H9 (cell line): ENCODE results near the gene CRACDL. TPM values are rescaled to one million over a fixed set of nuclear protein-coding genes. Genes with fewer than 3 reads are reported as not detected.
"Not testable (repeated sequence)": the region's sequence is repeated elsewhere in the genome, so short reads cannot be mapped to it uniquely, and the experiment has no call there.

Experiments
- DNase-seq: peaks from one replicate; pipeline ENCODE4 v3.0.0-alpha.2; 2017
- H2AFZ ChIP-seq: one replicate; pipeline ENCODE4 v1.6.1; 2013; ENCODE audit warnings: mild to moderate bottlenecking, low read length, control low read depth, moderate library complexity
- H2AK5ac ChIP-seq: 2 replicates; pipeline ENCODE4 v1.6.1; 2013; ENCODE audit warnings: low read length, control low read depth, mixed read lengths; ENCODE audit not compliant: insufficient read length
- H2BK120ac ChIP-seq: one replicate; pipeline ENCODE4 v1.6.1; 2013; ENCODE audit warnings: low read depth, mild to moderate bottlenecking, low read length, control low read depth, inconsistent platforms; ENCODE audit not compliant: poor library complexity, severe bottlenecking
- H2BK12ac ChIP-seq: 2 replicates; pipeline ENCODE4 v1.6.1; 2013; ENCODE audit warnings: low read length, control low read depth, mixed read lengths, low read depth; ENCODE audit not compliant: insufficient read length
- H2BK15ac ChIP-seq: 2 replicates; pipeline ENCODE4 v1.6.1; 2013; ENCODE audit warnings: low read depth, low read length, control low read depth
- H2BK20ac ChIP-seq: one replicate; pipeline ENCODE4 v1.6.1; 2013; ENCODE audit warnings: low read depth, mild to moderate bottlenecking, low read length, control low read depth, inconsistent platforms; ENCODE audit not compliant: poor library complexity, severe bottlenecking
- H2BK5ac ChIP-seq: 2 replicates; pipeline ENCODE4 v1.6.1; 2013; ENCODE audit warnings: low read length, control low read depth, mixed read lengths; ENCODE audit not compliant: insufficient read length
- H3K14ac ChIP-seq: 2 replicates; pipeline ENCODE4 v1.6.1; 2013; ENCODE audit warnings: low read length, control low read depth; ENCODE audit not compliant: insufficient read depth
- H3K18ac ChIP-seq: 2 replicates; pipeline ENCODE4 v1.6.1; 2013; ENCODE audit warnings: low read depth, mild to moderate bottlenecking, mixed read lengths, low read length, control low read depth; ENCODE audit not compliant: insufficient read length
- H3K23ac ChIP-seq: 2 replicates; pipeline ENCODE4 v1.6.1; 2013; ENCODE audit warnings: low read length, control low read depth, mixed read lengths, low read depth; ENCODE audit not compliant: insufficient read length
- H3K23me2 ChIP-seq: 2 replicates; pipeline ENCODE4 v1.6.1; 2013; ENCODE audit warnings: low read depth, mild to moderate bottlenecking, mixed read lengths, low read length, control low read depth; ENCODE audit not compliant: insufficient read length, poor library complexity, severe bottlenecking
- H3K27ac ChIP-seq: 2 replicates; pipeline ENCODE4 v1.5.1; 2013; ENCODE audit warnings: low read length, control low read depth, mixed read lengths, low read depth; ENCODE audit not compliant: insufficient read length
- H3K27me3 ChIP-seq: 2 replicates; pipeline ENCODE4 v1.6.1; 2013; ENCODE audit warnings: low read length, control low read depth, inconsistent platforms; ENCODE audit not compliant: insufficient read depth
- H3K4ac ChIP-seq: 2 replicates; pipeline ENCODE4 v1.6.1; 2013; ENCODE audit warnings: low read depth, mild to moderate bottlenecking, control low read depth, inconsistent platforms, low read length, moderate library complexity
- H3K4me1 ChIP-seq: 2 replicates; pipeline ENCODE4 v1.6.1; 2013; ENCODE audit warnings: low read length, control low read depth, inconsistent platforms; ENCODE audit not compliant: insufficient read depth
- H3K4me2 ChIP-seq: 2 replicates; pipeline ENCODE4 v1.6.1; 2013; ENCODE audit warnings: low read length, control low read depth, mixed read lengths; ENCODE audit not compliant: insufficient read length, insufficient read depth
- H3K56ac ChIP-seq: 2 replicates; pipeline ENCODE4 v1.6.1; 2013; ENCODE audit warnings: low read depth, mild to moderate bottlenecking, mixed read lengths, low read length, control low read depth; ENCODE audit not compliant: insufficient read length
- H3K79me1 ChIP-seq: 2 replicates; pipeline ENCODE4 v1.6.1; 2013; ENCODE audit warnings: low read depth, mild to moderate bottlenecking, moderate library complexity, low read length, control low read depth, inconsistent platforms; ENCODE audit not compliant: insufficient read depth, poor library complexity, severe bottlenecking
- H3K79me2 ChIP-seq: 2 replicates; pipeline ENCODE4 v1.6.1; 2013; ENCODE audit warnings: low read length, control low read depth, inconsistent platforms; ENCODE audit not compliant: insufficient read depth
- H3K9ac ChIP-seq: 2 replicates; pipeline ENCODE4 v1.6.1; 2013; ENCODE audit warnings: low read length, control low read depth, mixed read lengths; ENCODE audit not compliant: insufficient read length; ENCODE audit errors: extremely low read depth
- H3K9me3 ChIP-seq: one replicate; pipeline ENCODE4 v1.6.1; 2013; ENCODE audit warnings: low read depth, low read length, inconsistent platforms; ENCODE audit not compliant: control insufficient read depth
- H3T11ph ChIP-seq: one replicate; pipeline ENCODE4 v1.6.1; 2013; ENCODE audit warnings: mild to moderate bottlenecking, low read length, control low read depth, inconsistent platforms
- H4K20me1 ChIP-seq: one replicate; pipeline ENCODE4 v1.6.1; 2013; ENCODE audit not compliant: control insufficient read depth, insufficient read length, insufficient read depth
- H4K5ac ChIP-seq: 2 replicates; pipeline ENCODE4 v1.6.1; 2013; ENCODE audit warnings: low read depth, mild to moderate bottlenecking, mixed read lengths, low read length, control low read depth; ENCODE audit not compliant: insufficient read length
- H4K8ac ChIP-seq: replicated peaks from 2 replicates; pipeline ENCODE4 v1.6.1; 2013; ENCODE audit warnings: low read length, control low read depth, mixed read lengths, low read depth; ENCODE audit not compliant: insufficient read length
- H4K91ac ChIP-seq: 2 replicates; pipeline ENCODE4 v1.6.1; 2013; ENCODE audit warnings: low read depth, mild to moderate bottlenecking, moderate library complexity, mixed read lengths, low read length, control low read depth; ENCODE audit not compliant: insufficient read length
- H3K27ac Mint-ChIP-seq, 3 experiments: 2 replicates in 2 of 3; 3 replicates in 1 of 3; pipeline ENCODE4 v1.8.0; 2020 to 2021; ENCODE audit warnings: mixed read lengths in 3 of 3, mild to moderate bottlenecking in 1 of 3, moderate library complexity in 1 of 3
- H3K27me3 Mint-ChIP-seq: 2 replicates; pipeline ENCODE4 v1.8.0; 2021; ENCODE audit warnings: low read depth, mild to moderate bottlenecking, moderate library complexity, mixed read lengths
- H3K36me3 Mint-ChIP-seq, 3 experiments: 2 replicates in 2 of 3; 3 replicates in 1 of 3; pipeline ENCODE4 v1.8.0; 2020 to 2021; ENCODE audit warnings: low read depth in 3 of 3, mixed read lengths in 3 of 3; ENCODE audit not compliant: insufficient read depth in 1 of 3
- H3K4me1 Mint-ChIP-seq, 2 experiments: 2 replicates each; pipeline ENCODE4 v1.8.0; 2020; ENCODE audit warnings: mixed read lengths in 2 of 2
- H3K4me3 Mint-ChIP-seq, 2 experiments: 2 replicates in 1 of 2; 3 replicates in 1 of 2; pipeline ENCODE4 v1.8.0; 2020 to 2021; ENCODE audit warnings: mild to moderate bottlenecking in 2 of 2, mixed read lengths in 2 of 2, moderate library complexity in 1 of 2
- H3K9me3 Mint-ChIP-seq, 2 experiments: 2 replicates in 1 of 2; 3 replicates in 1 of 2; pipeline ENCODE4 v1.8.0; 2020; ENCODE audit warnings: mild to moderate bottlenecking in 2 of 2, mixed read lengths in 2 of 2, moderate library complexity in 1 of 2
- CTCF ChIP-seq: fragments of 200-600 bp; sonication (generic); conservative IDR thresholded peaks from 3 replicates; pipeline ENCODE4 v1.8.0; 2021; ENCODE audit warnings: antibody characterized with exemption, mild to moderate bottlenecking
- WGBS: extraction: QIAGEN DNeasy Blood & Tissue Kit; methylation state at CpG from one replicate; pipeline ENCODE4 v1.1.7; 2013; ENCODE audit warnings: missing lambda C conversion rate, low lambda C conversion rate, mixed read lengths; ENCODE audit not compliant: insufficient read length; ENCODE audit errors: extremely low coverage; 5-methylcytosine and 5-hydroxymethylcytosine counted together
- total RNA-seq: library from RNA; stranded (reverse); gene quantifications from 2 replicates; pipeline ENCODE4 v1.2.1, GENCODE V29; 2021

Gene CRACDL
- total RNA-seq, 1 experiment from 2014 or later = 0.48 TPM

GRCh38 chr2:98753801-98754200 is 182.2 kb downstream of the CRACDL start:
- Histone ChIP-seq H3K79me2 (no peaks in the 10 kb centered on the region), H2AFZ (no peak overlapping the region), H3K79me1 (no peaks in the 10 kb centered on the region), H3K23ac (no peak overlapping the region), H3T11ph (no peak overlapping the region), H2BK20ac (no peak overlapping the region), H3K23me2 (no peaks in the 10 kb centered on the region), H3K14ac (no peak overlapping the region), H3K9me3 (no peaks in the 10 kb centered on the region), H2BK120ac (no peak overlapping the region), H3K56ac (no peak overlapping the region), H3K27ac (no peak overlapping the region), H4K20me1 (no peaks in the 10 kb centered on the region), H3K4ac (no peak overlapping the region), H3K9ac (no peak overlapping the region), H2AK5ac (no peak overlapping the region), H4K91ac (no peak overlapping the region), H3K4me2 (no peak overlapping the region), H2BK5ac (no peak overlapping the region), H3K4me1 (no peaks in the 10 kb centered on the region), H3K27me3 (no peaks in the 10 kb centered on the region; the same call in 1 of the 2 replicates), H3K18ac (no peak overlapping the region), H2BK15ac (no peak overlapping the region), H4K5ac (no peak overlapping the region), H4K8ac (no peak overlapping the region), H2BK12ac (no peak overlapping the region)
- Mint-ChIP-seq H3K4me1 (peaks cover 0 to under 1% of the 10 kb centered on the region in 2 experiments; a peak in 2 of 4 replicates), H3K4me3 (no peak overlapping the region), H3K36me3 (no peaks in the 10 kb centered on the region), H3K27ac (no peak overlapping the region), H3K9me3 (peaks cover 2 to 3% of the 10 kb centered on the region in 2 experiments; a peak in 2 of 5 replicates), H3K27me3 (peaks cover 10% of the 10 kb centered on the region)
- DNase-seq = no peak
- TF ChIP-seq CTCF = no peak

- H2BK20ac ChIP-seq, DNase-seq, H3K27me3 Mint-ChIP-seq, H2BK5ac ChIP-seq, H2AFZ ChIP-seq, H2BK120ac ChIP-seq, H3K4me2 ChIP-seq, H3K18ac ChIP-seq, H3K4me1 Mint-ChIP-seq, H3K4ac ChIP-seq, H3K23me2 ChIP-seq, H3K9me3 Mint-ChIP-seq, H4K5ac ChIP-seq, H3K27me3 ChIP-seq, H3K14ac ChIP-seq, H3K9me3 ChIP-seq, H3K27ac Mint-ChIP-seq, H3K4me1 ChIP-seq, H2BK12ac ChIP-seq, H2AK5ac ChIP-seq, H3K27ac ChIP-seq, H3T11ph ChIP-seq, H3K79me2 ChIP-seq, H3K36me3 Mint-ChIP-seq, H3K4me3 Mint-ChIP-seq, H4K8ac ChIP-seq, H4K20me1 ChIP-seq, H3K23ac ChIP-seq, H2BK15ac ChIP-seq, H3K79me1 ChIP-seq, H3K9ac ChIP-seq, H4K91ac ChIP-seq, H3K56ac ChIP-seq: not testable (repeated sequence)
- WGBS = no CpG with 5 or more reads among the region's 4 CpGs
Measured at GRCh38 chr2:98752711-98753110, 183.3 kb downstream of the CRACDL start.
